VCaP (cell line): ENCODE measurements around the gene PIK3CA.
"Not testable (repeated sequence)": the region's sequence is repeated elsewhere in the genome, so short reads cannot be mapped to it uniquely, and the experiment has no call there.

Experiments used
- H3K27ac ChIP-seq: fragments of 450-650 bp; 2 replicates; pipeline ENCODE4 v1.5.1; 2017
- TF ChIP-seq, protein P1 (sequence below): fragments of 450-650 bp; conservative IDR thresholded peaks from 2 replicates; pipeline ENCODE4 v1.5.1; 2017; ENCODE audit warnings: mild to moderate bottlenecking, moderate library complexity

PIK3CA gene

GRCh38 chr3:179234199-179234598 is 86.0 kb downstream of the PIK3CA start:
- TF ChIP-seq, protein P1, sequence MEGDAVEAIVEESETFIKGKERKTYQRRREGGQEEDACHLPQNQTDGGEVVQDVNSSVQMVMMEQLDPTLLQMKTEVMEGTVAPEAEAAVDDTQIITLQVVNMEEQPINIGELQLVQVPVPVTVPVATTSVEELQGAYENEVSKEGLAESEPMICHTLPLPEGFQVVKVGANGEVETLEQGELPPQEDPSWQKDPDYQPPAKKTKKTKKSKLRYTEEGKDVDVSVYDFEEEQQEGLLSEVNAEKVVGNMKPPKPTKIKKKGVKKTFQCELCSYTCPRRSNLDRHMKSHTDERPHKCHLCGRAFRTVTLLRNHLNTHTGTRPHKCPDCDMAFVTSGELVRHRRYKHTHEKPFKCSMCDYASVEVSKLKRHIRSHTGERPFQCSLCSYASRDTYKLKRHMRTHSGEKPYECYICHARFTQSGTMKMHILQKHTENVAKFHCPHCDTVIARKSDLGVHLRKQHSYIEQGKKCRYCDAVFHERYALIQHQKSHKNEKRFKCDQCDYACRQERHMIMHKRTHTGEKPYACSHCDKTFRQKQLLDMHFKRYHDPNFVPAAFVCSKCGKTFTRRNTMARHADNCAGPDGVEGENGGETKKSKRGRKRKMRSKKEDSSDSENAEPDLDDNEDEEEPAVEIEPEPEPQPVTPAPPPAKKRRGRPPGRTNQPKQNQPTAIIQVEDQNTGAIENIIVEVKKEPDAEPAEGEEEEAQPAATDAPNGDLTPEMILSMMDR: no peak
- H3K27ac ChIP-seq: no peak overlapping the region

DNA sequence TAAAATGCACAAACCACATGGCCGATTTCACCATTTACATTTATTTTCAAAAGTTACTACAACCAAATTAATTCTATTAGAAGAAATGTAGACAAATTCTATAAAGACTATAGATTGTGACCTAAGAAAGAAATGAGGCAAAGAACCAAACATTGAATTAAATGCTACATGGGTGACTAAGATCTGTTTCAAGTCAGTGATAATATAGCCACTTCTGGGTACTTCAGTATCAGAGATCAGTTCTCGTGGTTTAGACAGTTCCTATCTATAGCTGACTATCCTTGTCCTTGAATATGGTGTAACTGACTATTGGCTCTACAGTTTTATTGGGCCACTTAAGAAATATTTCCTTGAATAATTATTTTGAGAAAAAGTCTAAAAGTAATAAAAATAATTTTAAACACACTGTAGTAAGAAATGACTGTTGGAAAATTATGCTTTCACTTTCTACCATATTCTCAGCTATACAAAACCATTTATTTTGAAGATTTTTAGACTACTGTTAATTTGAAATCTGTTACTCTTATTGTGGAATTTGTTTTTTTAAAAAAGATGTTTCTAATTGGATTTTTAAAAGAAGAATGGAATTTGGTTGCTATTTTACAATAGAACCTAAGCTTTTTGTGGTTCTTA is 88.6 kb downstream of the PIK3CA start:
- TF ChIP-seq, protein P1: no peak
- no peak overlapping the region for H3K27ac ChIP-seq

DNA sequence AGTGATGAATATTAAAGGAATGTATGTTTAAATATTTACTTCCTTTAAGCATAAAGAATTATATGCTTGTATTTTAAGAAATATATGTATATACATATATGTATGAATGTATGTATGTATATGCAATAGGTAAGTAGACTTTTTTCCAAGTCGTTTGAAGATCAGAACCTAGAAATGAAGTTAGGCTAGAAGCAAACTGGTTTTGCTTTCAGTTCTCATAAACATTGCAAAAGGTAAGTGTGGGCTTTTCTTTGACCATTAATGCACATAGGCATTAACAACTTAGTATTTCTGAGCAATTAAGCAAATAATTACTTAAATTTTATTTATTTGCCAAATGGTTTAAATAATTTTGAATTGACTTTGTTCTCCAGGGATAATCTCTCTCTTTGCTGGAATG is 92.1 kb downstream of the PIK3CA start:
- H3K27ac ChIP-seq: not testable (repeated sequence)

GRCh38 chr3:179242859-179243258 is 94.7 kb downstream of the PIK3CA start:
- H3K27ac ChIP-seq: not testable (repeated sequence)

DNA sequence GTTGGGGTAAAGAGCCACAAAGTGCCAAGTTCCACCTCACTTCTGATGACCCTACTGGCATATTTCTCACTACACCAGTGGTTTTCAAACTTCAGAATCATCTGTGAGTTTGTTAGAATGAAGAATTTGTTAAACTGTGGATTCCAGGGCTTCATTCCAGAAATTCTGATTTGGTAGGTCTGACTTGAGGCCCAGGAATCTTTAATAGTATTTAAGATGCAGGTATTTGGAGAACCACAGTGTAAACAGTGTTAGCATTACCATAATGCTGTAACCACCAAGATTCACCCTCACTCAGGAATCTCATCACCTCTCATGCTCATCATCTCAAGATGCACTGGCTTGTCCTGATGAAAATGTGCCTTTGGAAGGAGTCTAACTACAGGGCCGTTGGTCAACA is 96.7 kb downstream of the PIK3CA start:
- TF ChIP-seq, protein P1: no peak
- H3K27ac ChIP-seq: no peak overlapping the region

GRCh38 chr3:179247289-179248015 is 99.3 kb downstream of the PIK3CA start:
- no peak overlapping the region for H3K27ac ChIP-seq
- TF ChIP-seq, protein P1: no peak

GRCh38 chr3:179250803-179251476 is 102.8 kb downstream of the PIK3CA start, which contains the start of gene KCNMB3:
KCNMB3 (minus strand) TSS chr3:179251114; CDS start chr3:179250990, 124 bp downstream.
- no peak within 1 kb of the TSS for H3K27ac ChIP-seq
- TF ChIP-seq, protein P1: no peak

GRCh38 chr3:179256813-179257212 is 108.7 kb downstream of the PIK3CA start:
- H3K27ac ChIP-seq: no peak overlapping the region
- TF ChIP-seq, protein P1: no peak

DNA sequence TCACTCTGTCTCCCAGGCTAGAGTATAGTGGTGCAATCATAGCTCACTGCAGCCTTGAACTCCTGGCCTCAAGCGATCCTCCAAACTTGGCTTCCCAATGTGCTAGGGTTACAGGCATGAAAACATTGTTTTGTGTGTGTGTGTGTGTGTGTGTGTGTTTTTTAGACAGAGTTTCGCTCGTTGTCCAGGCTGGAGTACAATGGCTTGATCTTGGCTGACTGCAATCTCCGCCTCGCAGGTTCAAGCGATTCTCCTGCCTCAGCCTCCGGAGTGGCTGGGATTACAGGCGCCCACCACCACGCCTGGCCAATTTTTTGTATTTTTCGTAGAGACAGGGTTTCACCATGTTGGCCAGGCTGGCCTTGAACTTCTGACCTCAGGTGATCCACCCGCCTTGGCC is 109.6 kb downstream of the PIK3CA start:
- not testable (repeated sequence) for H3K27ac ChIP-seq
